HepG2 (cell line): ENCODE measurements around the gene KIF26B. TPM values are rescaled to one million over a fixed set of nuclear protein-coding genes. Genes with fewer than 3 reads are reported as not detected.
"Not testable (repeated sequence)": the region's sequence is repeated elsewhere in the genome, so short reads cannot be mapped to it uniquely, and the experiment has no call there.

Experiments used
- ATAC-seq: fragments of 200-7000 bp; cut with Tn5 transposase; 3 replicates; pipeline ENCODE4 v1.9.1; 2020; ENCODE audit warnings: mild to moderate bottlenecking, moderate library complexity
- BruUV-seq: library from RNA; stranded (reverse); fragments of 400-500 nt; replicated peaks from 2 replicates; lab custom pipeline; 2021; lab: Mats Ljungman, UMichigan
- CTCF ChIA-PET: fragments of 300-600 bp; formaldehyde crosslinking; extraction: SDS; loops from one replicate; lab custom pipeline; 2021; ENCODE audit warnings: low total read pairs, inconsistent platforms, low intra/inter-chr PET ratio; lab: Yijun Ruan, JAX
- POLR2A ChIA-PET: fragments of 350-600 bp; sonication (Branson Sonifier 250); formaldehyde crosslinking; loops from one replicate; lab custom pipeline; 2020; ENCODE audit warnings: antibody characterized with exemption, inconsistent platforms; lab: Yijun Ruan, JAX
- DNase-seq: peaks from one replicate; pipeline ENCODE4 v3.0.0-alpha.2; 2015; ENCODE audit warnings: low spot score
- FAIRE-seq: peaks from 3 replicates; lab custom pipeline; 2011; peaks lifted over from hg19 to GRCh38; lab: Jason Lieb, UNC
- H2AFZ ChIP-seq: one replicate; pipeline ENCODE4 v1.6.1; 2011; ENCODE audit warnings: low read length, inconsistent platforms
- H3K27ac ChIP-seq: fragments of 300-600 bp; 3 replicates; pipeline ENCODE4 v1.8.0; 2011; ENCODE audit warnings: mixed run types, mild to moderate bottlenecking, mixed read lengths, low read length, inconsistent platforms; ENCODE audit not compliant: insufficient read depth; ENCODE audit errors: extremely low read length
- H3K27me3 ChIP-seq, 2 experiments: fragments of 200-600 bp in 1 of 2; 2 replicates in 1 of 2; 3 replicates in 1 of 2; pipeline versions ENCODE4 v1.6.0 to v1.8.0; 2011; ENCODE audit warnings: low read length in 2 of 2, mild to moderate bottlenecking in 2 of 2, moderate library complexity in 2 of 2, inconsistent platforms in 1 of 2; ENCODE audit not compliant: insufficient read depth in 2 of 2, control insufficient read depth in 1 of 2
- H3K36me3 ChIP-seq, 2 experiments: fragments of 200-600 bp in 1 of 2; replicated peaks in 1 of 2; 2 replicates in 1 of 2; 3 replicates in 1 of 2; pipeline versions ENCODE4 v1.5.1 to v1.8.0; 2011; ENCODE audit warnings: low read length in 2 of 2, inconsistent platforms in 1 of 2; ENCODE audit not compliant: insufficient read depth in 2 of 2, control insufficient read depth in 1 of 2
- H3K4me1 ChIP-seq: 2 replicates; pipeline ENCODE4 v1.5.1; 2012; ENCODE audit warnings: low read length, inconsistent platforms; ENCODE audit not compliant: insufficient read depth
- H3K4me2 ChIP-seq: 2 replicates; pipeline ENCODE4 v1.6.0; 2011; ENCODE audit warnings: low read depth, low read length, inconsistent platforms
- H3K4me3 ChIP-seq, 3 experiments: fragments of 200-600 bp in 1 of 3; sonication (generic), shearing (Covaris generic) in 1 of 3; replicated peaks in 1 of 3; 2 replicates each; pipeline ENCODE4 v1.5.1; 2011 to 2016; ENCODE audit warnings: low read length in 3 of 3, inconsistent platforms in 2 of 3, low read depth in 2 of 3, mild to moderate bottlenecking in 2 of 3, control low read depth in 1 of 3, mixed read lengths in 1 of 3; ENCODE audit not compliant: insufficient read depth in 1 of 3
- H3K79me2 ChIP-seq: one replicate; pipeline ENCODE4 v1.6.1; 2011; ENCODE audit warnings: low read length, inconsistent platforms; ENCODE audit not compliant: insufficient read depth
- H3K9ac ChIP-seq: 2 replicates; pipeline ENCODE4 v1.6.0; 2011; ENCODE audit warnings: mild to moderate bottlenecking, low read depth, low read length, inconsistent platforms; ENCODE audit not compliant: insufficient read depth
- H3K9me3 ChIP-seq: 2 replicates; pipeline ENCODE4 v1.5.1; 2012; ENCODE audit warnings: mild to moderate bottlenecking, low read length
- H4K20me1 ChIP-seq: 2 replicates; pipeline ENCODE4 v1.6.0; 2011; ENCODE audit warnings: inconsistent platforms, mild to moderate bottlenecking, low read length, moderate library complexity; ENCODE audit not compliant: insufficient read depth
- IRF2 ChIP-seq: IDR thresholded peaks from 2 replicates; pipeline ENCODE4 v1.6.1; 2018; ENCODE audit warnings: missing genetic modification reagents, missing compliant biosample characterization
- SRSF4 ChIP-seq: fragments of 200-400 bp; formaldehyde crosslinking; IDR thresholded peaks from one replicate; pipeline ENCODE4 v1.6.1; 2018; ENCODE audit warnings: mild to moderate bottlenecking, low read depth, low read length, moderate library complexity; ENCODE audit not compliant: poor library complexity, severe bottlenecking
- ZNF101 ChIP-seq: sonication (generic); formaldehyde crosslinking; IDR thresholded peaks from 2 replicates; pipeline ENCODE4 v1.4.0; 2020; ENCODE audit warnings: mild to moderate bottlenecking, low read depth, missing genetic modification reagents, borderline replicate concordance
- ZNF143 ChIP-seq: sonication (generic); formaldehyde crosslinking; IDR thresholded peaks from 2 replicates; pipeline ENCODE4 v1.4.0; 2020; ENCODE audit warnings: missing genetic modification reagents
- ZNF232 ChIP-seq: sonication (generic); formaldehyde crosslinking; IDR thresholded peaks from 2 replicates; pipeline ENCODE4 v1.4.0; 2020; ENCODE audit warnings: missing genetic modification reagents, borderline replicate concordance
- ZNF331 ChIP-seq: sonication (generic); formaldehyde crosslinking; IDR thresholded peaks from 2 replicates; pipeline ENCODE4 v1.4.0; 2020; ENCODE audit warnings: missing genetic modification reagents
- ZNF484 ChIP-seq: sonication (generic); formaldehyde crosslinking; IDR thresholded peaks from 2 replicates; pipeline ENCODE4 v1.5.1; 2020; ENCODE audit warnings: mild to moderate bottlenecking, low read depth, missing genetic modification reagents, borderline replicate concordance
- ZSCAN22 ChIP-seq: sonication (generic); formaldehyde crosslinking; IDR thresholded peaks from 2 replicates; pipeline ENCODE4 v1.4.0; 2020; ENCODE audit warnings: mild to moderate bottlenecking, missing genetic modification reagents
- ZSCAN9 ChIP-seq: IDR thresholded peaks from 2 replicates; pipeline ENCODE4 v1.6.1; 2016; ENCODE audit warnings: borderline replicate concordance
- WGBS: methylation state at CpG from one replicate; pipeline ENCODE4 v1.1.6; 2017; ENCODE audit warnings: low lambda C conversion rate; 5-methylcytosine and 5-hydroxymethylcytosine counted together
- in situ Hi-C: cut with HindIII; loops from 2 replicates; pipeline ENCODE4 v1.10.0; 2017; ENCODE audit warnings: low pct_unique_long_range_greater_than_20kb; ENCODE audit not compliant: extremely low pct_ligation_motif_present
- intact Hi-C: fragments of 100-400 bp; cut with micrococcal nuclease; formaldehyde crosslinking; loops from one replicate; pipeline ENCODE4 v1.10.0; 2022; ENCODE audit not compliant: unreplicated experiment
- polyA plus RNA-seq, 8 experiments: library from polyadenylated mRNA; depleted of rRNA in 3 of 8; stranded (reverse) in 7 of 8; unstranded in 1 of 8; fragments of >200 nt; fragmentation: Illumina TruSeq in 4 of 8; extraction: Trizol in 4 of 8; gene quantifications; 2 replicates each; pipeline versions ENCODE4 v1.2.1 to v1.2.3, GENCODE V29; 2011 to 2016; ENCODE audit warnings: low read depth in 4 of 8, missing spikeins in 1 of 8, mixed read lengths in 1 of 8; ENCODE audit not compliant: insufficient read depth in 1 of 8
- total RNA-seq, 5 experiments: library from RNA; depleted of rRNA; stranded (reverse); fragments of >200 nt; fragmentation: Illumina TruSeq; extraction: Trizol; gene quantifications; 2 replicates each; pipeline ENCODE4 v1.2.3, GENCODE V29; 2016; ENCODE audit warnings: low read depth in 1 of 5
- TF ChIP-seq, protein P1 (sequence below): sonication (generic); formaldehyde crosslinking; IDR thresholded peaks from 2 replicates; pipeline ENCODE4 v1.5.0; 2020; ENCODE audit warnings: mild to moderate bottlenecking, missing genetic modification reagents

The KIF26B gene
- total and polyA plus RNA-seq, 2 of the 13 experiments (the other 11 are each of a cell fraction or from before 2014, with no cell fraction given): 0.08 to 0.09 TPM

DNA sequence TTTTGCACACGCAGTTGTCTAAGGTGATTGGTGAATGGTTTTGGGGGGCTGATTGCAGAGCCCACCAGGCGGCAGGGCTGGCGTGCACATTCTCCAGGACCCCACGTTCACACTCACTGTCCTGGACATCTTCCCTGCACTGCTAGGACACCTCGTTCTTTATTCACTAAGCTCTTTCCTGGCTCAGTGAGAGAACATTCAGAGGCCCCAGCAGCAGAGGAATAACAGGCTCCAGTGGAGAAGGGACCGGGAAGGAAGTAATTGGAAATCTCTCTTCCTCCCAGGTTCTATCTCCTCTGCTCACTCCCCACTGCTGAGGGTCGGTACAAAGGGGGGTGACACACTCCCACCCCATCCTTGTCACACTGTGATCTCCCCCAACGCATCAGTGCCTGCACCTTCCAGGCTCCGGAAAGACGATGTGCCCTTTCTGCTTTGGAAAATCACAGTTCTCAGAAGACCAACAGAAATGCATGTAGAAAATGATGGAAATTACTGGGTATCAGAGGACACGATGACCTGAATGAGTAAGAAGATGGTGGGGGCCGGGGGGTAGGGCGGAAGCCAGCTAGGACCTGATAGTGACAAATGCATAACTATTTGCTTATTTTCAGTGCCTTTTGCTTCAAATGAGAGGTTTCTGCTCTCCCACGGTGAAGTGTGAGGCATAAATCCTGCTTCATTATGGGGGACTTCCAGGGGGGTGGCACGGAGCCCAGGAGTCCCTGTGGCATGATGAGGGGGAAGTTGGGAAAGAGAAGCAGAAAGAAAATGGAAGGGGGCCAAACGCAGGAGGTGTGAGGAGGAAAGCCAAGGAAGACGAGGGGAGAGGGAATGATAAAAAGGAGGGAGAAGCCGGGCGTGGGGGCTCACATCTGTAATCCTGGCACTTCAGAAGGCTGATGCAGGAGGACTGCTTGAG is 25.2 kb upstream of the KIF26B start:
- WGBS: 53% methylated on average over 19 of the region's 19 CpGs
- no peaks in the 10 kb centered on the region for H3K36me3 ChIP-seq
- CTCF ChIA-PET: no interaction called here
- POLR2A ChIA-PET: no interaction called here
- intact Hi-C loops: no loop called here
- TF ChIP-seq IRF2 (CRISPR knock-in tag) (no peak), ZSCAN22 (CRISPR knock-in tag) (no peak), SRSF4 (no peak), ZNF143 (CRISPR knock-in tag) (no peak), ZSCAN9 (no peak), ZNF232 (CRISPR knock-in tag) (no peak), ZNF484 (CRISPR knock-in tag) (no peak), ZNF331 (CRISPR knock-in tag) (no peak), ZNF101 (CRISPR knock-in tag) (no peak)
- TF ChIP-seq, protein P1, sequence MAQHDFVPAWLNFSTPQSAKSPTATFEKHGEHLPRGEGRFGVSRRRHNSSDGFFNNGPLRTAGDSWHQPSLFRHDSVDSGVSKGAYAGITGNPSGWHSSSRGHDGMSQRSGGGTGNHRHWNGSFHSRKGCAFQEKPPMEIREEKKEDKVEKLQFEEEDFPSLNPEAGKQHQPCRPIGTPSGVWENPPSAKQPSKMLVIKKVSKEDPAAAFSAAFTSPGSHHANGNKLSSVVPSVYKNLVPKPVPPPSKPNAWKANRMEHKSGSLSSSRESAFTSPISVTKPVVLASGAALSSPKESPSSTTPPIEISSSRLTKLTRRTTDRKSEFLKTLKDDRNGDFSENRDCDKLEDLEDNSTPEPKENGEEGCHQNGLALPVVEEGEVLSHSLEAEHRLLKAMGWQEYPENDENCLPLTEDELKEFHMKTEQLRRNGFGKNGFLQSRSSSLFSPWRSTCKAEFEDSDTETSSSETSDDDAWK (CRISPR knock-in tag): no peak
- H3K4me1 ChIP-seq: peaks cover 18% of the 10 kb centered on the region
- DNase-seq: no peak
- H3K4me2 ChIP-seq: no peak overlapping the region
- H2AFZ ChIP-seq: no peak overlapping the region
- H3K9ac ChIP-seq: no peak overlapping the region
- in situ Hi-C loops: no loop called here
- no peak for ATAC-seq
- no TSS peak for BruUV-seq
- no peak for FAIRE-seq
- H3K27ac ChIP-seq: no peak overlapping the region
- H3K9me3 ChIP-seq: no peaks in the 10 kb centered on the region
- H3K79me2 ChIP-seq: no peaks in the 10 kb centered on the region
- H3K27me3 ChIP-seq: peaks cover 0 to 16% of the 10 kb centered on the region in 2 experiments; a peak in 4 of 5 replicates
- no peak overlapping the region for H3K4me3 ChIP-seq
- H4K20me1 ChIP-seq: no peaks in the 10 kb centered on the region

DNA sequence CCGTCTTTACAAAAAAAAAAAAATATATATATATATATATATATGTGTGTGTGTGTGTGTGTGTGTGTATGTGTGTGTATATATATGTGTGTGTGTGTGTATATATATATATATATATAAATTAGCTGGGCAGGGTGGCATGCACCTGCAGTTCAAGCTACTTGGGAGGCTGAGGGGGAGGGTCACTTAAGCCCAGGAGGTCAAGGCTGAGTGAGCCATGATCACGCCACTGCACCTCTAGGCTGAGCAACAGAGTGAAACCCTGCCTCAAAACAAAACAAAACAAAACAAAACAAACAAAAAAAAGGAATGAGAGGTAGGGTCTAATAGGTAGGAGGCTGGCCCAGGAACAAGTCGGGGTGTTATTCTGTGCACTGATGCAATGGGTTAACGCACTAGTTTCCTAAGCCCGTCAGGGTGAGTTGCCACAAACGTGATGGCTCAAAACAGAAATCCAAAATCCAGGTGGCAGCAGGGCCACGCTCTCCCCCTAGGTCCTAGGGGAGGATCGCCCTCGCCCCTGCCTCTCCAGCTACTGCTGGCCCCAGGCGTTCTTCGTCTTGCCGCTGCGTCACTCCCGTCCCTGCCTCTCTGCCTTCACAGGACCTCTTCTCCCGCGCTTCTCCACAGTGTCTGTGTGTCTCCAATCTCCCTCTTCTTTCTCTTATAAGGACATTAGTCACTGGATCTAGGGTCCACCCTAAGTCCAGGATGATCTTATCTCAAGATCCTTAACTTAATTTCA is 24.3 kb upstream of the KIF26B start:
- FAIRE-seq, H3K79me2 ChIP-seq, H3K9me3 ChIP-seq, H4K20me1 ChIP-seq, CTCF ChIA-PET, POLR2A ChIA-PET, H3K36me3 ChIP-seq, H3K27ac ChIP-seq, H3K4me3 ChIP-seq, DNase-seq, BruUV-seq, H3K9ac ChIP-seq, H2AFZ ChIP-seq, intact Hi-C loops, in situ Hi-C loops: not testable (repeated sequence)
- H3K27me3 ChIP-seq: peaks cover 0 to 16% of the 10 kb centered on the region in 2 experiments; a peak in 4 of 5 replicates
- peaks cover 18% of the 10 kb centered on the region for H3K4me1 ChIP-seq
- H3K4me2 ChIP-seq: peak overlapping the region; percentile 42; the same call in 1 of the 2 replicates
- 46% methylated on average over 13 of the region's 16 CpGs for WGBS
- peak; percentile 49 for ATAC-seq
